HG02970 (cell line): ENCODE data around the gene FAM229A.

Experiments used
- ATAC-seq: cut with Tn5 transposase; IDR thresholded peaks from one replicate; pipeline ENCODE4 v1.9.1; 2021; ENCODE audit warnings: mild to moderate bottlenecking, moderate library complexity, moderate number of reproducible peaks; ENCODE audit not compliant: unreplicated experiment, low FRiP score

The FAM229A gene

GRCh38 chr1:32350785-32351398 is 11.4 kb downstream of the FAM229A start:
- ATAC-seq: peak; percentile 38

- ATAC-seq: no peak
These were observed 13.0 kb downstream of the FAM229A start for GRCh38 chr1:32349211-32349708.

- no peak for ATAC-seq
These were observed 15.6 kb downstream of the FAM229A start for GRCh38 chr1:32346532-32347157.

DNA sequence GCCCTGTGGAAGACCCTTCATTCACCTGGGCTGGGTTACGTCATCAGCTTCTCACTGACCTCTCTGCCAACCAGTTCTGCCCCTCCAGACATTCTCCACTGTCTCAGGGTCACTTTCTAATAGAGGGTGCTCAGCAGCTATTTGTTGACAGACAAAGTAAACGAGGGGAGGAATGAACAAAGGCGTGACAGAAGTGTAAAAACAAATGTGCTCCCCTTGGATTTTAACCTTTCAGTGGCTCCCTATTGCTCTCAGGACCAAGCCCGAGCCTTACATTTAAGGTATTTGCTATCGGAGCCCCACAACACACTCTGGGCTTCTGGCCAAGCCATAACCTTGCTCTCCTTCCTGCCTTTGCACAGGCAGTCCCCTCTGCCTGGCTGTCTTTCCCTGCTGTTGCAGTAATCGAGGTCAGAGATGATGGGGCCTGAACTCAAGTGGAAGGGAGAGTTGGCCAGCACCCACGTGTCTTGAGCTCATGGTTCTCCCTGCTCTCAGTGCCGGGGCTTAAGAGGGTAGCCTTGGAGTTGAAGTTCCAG is 16.9 kb downstream of the FAM229A start:
- ATAC-seq: no peak

DNA sequence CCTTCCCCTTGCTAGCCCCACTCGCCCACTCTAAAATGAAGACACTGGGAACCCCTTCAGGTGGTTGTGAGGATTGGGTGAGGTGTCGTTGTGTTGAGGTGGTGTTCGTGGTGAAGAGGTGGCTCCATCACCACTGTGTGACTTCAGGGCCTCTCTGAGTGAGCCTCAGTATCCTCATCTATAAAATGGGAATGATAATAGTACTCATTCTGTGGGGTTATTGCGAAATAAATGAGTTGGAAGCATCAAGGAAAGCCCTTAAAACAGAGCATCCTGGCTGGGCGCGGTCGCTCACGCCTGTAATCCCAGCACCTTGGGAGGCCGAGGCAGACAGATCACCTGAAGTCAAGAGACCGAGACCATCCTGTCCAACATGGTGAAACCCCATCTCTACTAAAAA is 19.6 kb downstream of the FAM229A start:
- ATAC-seq: no peak

DNA sequence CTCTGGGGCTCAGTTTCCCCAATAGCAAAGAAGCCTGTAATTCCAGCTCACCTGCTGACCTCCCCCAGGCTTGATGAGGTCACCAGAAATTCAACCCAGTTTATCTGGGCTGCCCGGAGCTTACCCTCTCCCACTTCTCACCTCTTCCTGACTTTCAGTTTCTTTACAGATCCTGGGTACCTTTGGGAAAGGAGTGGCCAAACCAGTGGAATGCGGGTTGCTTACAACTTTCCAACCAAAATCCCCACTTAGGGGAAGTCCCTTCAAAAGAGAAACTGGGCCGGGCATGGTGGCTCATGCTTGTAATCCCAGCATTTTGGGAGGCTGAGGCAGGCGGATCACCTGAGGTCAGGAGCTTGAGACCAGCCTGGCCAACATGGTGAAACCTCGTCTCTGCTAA is 20.3 kb downstream of the FAM229A start:
- no peak for ATAC-seq

GRCh38 chr1:32341186-32341757 is 21.0 kb downstream of the FAM229A start:
- no peak for ATAC-seq

DNA sequence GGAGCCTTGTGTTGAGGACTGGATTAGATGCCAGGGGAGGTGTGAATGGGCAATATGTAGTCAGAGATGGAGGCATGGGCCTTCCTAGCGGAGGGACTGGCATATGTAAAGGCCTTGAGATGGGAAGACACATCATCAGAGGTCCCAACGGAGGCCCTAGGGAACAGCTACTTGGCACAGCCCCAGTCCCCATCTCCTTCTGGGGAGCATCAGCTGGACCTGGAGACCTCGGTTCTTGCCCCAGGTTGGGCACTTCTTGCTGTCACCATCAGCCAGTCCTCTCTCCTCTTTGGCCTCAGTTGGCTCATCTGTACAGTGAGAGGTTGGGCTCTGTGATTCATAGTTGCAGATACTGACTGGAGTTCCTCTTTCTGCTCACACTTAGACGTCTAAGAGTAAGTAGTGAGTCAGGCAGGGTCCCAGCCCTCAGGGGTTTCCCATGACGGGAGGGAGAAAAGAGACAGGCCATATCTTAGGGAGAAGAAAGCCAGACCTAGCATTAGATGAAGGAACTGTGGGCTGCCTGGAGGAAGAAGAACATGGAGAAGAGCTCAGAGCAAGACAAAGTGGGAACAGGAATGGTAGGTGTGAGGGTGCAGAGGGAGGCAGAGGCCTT is 22.8 kb downstream of the FAM229A start:
- no peak for ATAC-seq

GRCh38 chr1:32338637-32339145 is 23.6 kb downstream of the FAM229A start:
- ATAC-seq: no peak

DNA sequence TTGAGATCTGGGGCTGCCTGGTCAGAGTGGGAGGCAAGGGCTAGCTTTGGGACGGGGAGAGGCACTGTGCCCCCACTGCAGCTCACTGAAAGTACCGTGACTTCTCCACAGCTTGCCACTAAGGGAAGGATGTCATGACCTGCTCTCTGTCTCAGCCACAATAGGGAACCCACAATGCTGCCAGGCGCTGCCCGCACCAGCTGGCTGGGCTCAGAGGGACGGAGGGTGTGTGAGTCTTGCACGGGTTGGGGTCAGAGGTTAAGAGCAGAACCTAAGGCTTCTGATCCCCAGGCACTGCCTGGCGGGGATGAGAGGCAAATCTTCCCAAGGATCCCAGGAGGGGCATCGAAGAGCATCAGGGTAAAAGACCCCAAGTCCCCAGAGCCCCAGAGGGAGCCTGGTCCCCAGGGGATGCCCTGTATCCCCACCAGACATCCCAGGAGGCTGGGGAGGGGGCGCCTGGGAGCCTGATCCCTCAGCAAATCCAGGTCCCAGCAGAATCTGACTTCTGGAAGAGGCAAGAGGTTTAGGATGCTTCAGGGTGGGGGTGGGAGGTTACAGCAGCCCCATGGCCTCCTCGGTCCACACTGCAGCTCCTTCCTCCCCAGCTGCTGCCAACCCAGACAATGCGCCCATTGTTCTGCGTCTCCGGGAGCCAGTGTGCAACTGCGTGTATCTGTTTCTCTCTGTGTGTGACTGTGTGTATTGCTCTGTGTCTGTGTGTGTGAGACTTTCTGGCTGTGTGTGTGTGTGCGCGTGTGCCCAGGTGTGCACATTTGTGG is 24.2 kb downstream of the FAM229A start:
- no peak for ATAC-seq

DNA sequence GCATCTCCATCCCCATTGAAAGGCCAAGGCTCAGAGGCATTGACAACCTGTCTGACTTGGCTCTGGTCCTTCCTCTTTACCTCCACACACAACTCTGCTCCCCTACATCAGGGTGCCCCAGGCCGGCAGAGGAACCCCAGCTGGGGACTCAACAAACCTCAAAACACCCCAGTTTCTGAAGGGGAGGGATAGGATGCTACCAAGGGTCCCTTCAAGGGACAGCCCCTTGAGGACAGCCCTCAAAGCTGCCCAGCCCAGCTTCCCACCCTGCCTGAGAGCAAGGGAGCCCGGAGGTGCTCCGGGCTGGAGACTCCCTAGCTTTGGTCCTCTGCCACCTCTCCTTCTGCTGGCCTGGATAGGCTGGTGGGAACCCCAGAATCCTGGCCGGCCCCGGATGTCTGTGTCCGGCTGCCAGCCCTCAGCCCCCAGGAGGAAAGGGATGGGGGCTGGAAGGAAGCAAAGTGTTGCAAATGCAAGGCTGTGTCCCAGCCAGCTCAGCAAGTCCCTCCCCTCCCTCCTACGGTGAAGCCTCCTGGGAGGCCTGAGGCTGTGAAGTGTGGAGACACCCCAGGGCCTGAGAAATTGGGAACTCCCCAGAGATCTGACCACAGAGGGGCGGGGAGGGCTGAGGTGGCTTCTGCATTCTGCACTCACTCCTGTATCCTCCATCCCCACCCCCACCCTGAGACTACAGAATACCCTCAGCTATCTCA is 25.2 kb downstream of the FAM229A start:
- no peak for ATAC-seq

- ATAC-seq: no peak
These were observed 25.7 kb downstream of the FAM229A start for GRCh38 chr1:32336591-32336932.

GRCh38 chr1:32335790-32336590 is 26.3 kb downstream of the FAM229A start, which contains the start of gene MARCKSL1:
Gene MARCKSL1, minus strand, starts transcription at chr1:32336233. Its CDS starts 200 bp downstream, at chr1:32336033.
- peak; percentile 45 for ATAC-seq

DNA sequence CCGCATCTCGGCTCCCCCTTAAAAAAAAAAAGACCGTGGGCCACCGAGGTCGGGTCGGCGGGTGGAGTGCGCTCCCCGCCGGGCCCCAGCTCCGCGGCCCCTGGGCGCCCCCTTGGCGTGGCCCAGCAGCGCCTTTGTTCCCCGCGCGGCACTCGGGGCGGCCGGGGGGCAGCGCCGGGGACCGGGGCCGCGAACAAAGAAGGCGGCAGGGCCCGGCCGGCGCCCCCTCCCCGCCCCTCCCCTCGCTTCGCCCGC is 26.8 kb downstream of the FAM229A start:
- peak; percentile 4 for ATAC-seq

GRCh38 chr1:32334864-32335534 is 27.3 kb downstream of the FAM229A start:
- peak; percentile 15 for ATAC-seq

GRCh38 chr1:32334274-32334861 is 27.9 kb downstream of the FAM229A start:
- no peak for ATAC-seq

DNA sequence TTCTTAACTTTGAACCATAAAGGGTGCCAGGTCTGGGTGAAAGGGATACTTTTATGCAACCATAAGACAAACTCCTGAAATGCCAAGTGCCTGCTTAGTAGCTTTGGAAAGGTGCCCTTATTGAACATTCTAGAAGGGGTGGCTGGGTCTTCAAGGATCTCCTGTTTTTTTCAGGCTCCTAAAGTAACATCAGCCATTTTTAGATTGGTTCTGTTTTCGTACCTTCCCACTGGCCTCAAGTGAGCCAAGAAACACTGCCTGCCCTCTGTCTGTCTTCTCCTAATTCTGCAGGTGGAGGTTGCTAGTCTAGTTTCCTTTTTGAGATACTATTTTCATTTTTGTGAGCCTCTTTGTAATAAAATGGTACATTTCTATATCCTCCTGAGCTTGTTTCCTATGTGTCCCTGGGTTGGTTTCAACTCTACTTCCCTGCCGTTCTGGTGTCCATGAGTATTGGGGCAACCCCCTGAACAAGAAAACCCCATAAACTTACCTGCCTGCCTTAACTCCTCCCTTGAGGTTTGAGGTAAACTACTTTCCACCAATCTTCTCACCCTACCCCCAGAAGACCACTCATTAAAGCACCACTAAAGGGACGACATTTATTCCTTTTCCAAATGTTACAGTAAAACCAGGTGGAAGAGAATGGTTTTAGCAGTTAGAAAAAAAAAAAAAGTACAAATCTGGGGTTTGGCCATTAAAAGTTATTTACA is 28.9 kb downstream of the FAM229A start:
- ATAC-seq: no peak
